WERI-Rb-1 (cell line): ENCODE results near the gene CACNG8.

Source experiments
- DNase-seq: peaks from one replicate; pipeline ENCODE4 v3.0.0-alpha.2; 2020
- H3K27ac ChIP-seq: fragments of 250-450 bp; sonication (Bioruptor Pico); 2 replicates; pipeline ENCODE4 v1.5.1; 2020; ENCODE audit warnings: mild to moderate bottlenecking, moderate library complexity
- H3K27me3 ChIP-seq: fragments of 250-450 bp; sonication (Bioruptor Pico); 2 replicates; pipeline ENCODE4 v1.5.1; 2021; ENCODE audit warnings: mild to moderate bottlenecking, low read depth, moderate library complexity; ENCODE audit not compliant: insufficient read depth, severe bottlenecking
- H3K36me3 ChIP-seq: fragments of 250-450 bp; sonication (Bioruptor Pico); 2 replicates; pipeline ENCODE4 v1.5.1; 2020; ENCODE audit warnings: mild to moderate bottlenecking, moderate library complexity
- H3K4me3 ChIP-seq: 2 replicates; pipeline ENCODE4 v1.5.1; 2011; ENCODE audit warnings: low read depth, mild to moderate bottlenecking, control low read depth, low read length
- H3K9me3 ChIP-seq: fragments of 250-450 bp; sonication (Bioruptor Pico); 2 replicates; pipeline ENCODE4 v1.5.1; 2021; ENCODE audit warnings: mild to moderate bottlenecking, moderate library complexity; ENCODE audit not compliant: severe bottlenecking
- CTCF ChIP-seq: IDR thresholded peaks from 2 replicates; pipeline ENCODE4 v1.5.1; 2011; ENCODE audit warnings: low read depth, mild to moderate bottlenecking, control low read depth, inconsistent platforms, low read length

Gene CACNG8

GRCh38 chr19:53966931-53967330 is 4.2 kb downstream of the CACNG8 start:
- no peak overlapping the region for H3K27ac ChIP-seq
- H3K27me3 ChIP-seq, result peaks cover 61% of the 10 kb centered on the region
- no peak for DNase-seq
- no peak for TF ChIP-seq CTCF
- no peak overlapping the region for H3K4me3 ChIP-seq
- H3K36me3 ChIP-seq, result no peaks in the 10 kb centered on the region
- no peaks in the 10 kb centered on the region for H3K9me3 ChIP-seq

GRCh38 chr19:53969366-53969765 is 6.6 kb downstream of the CACNG8 start:
- TF ChIP-seq CTCF, result no peak
- H3K4me3 ChIP-seq, result no peak overlapping the region
- no peak overlapping the region for H3K27ac ChIP-seq
- H3K36me3 ChIP-seq, result no peaks in the 10 kb centered on the region
- H3K27me3 ChIP-seq, result peaks cover 63% of the 10 kb centered on the region
- no peaks in the 10 kb centered on the region for H3K9me3 ChIP-seq
- no peak for DNase-seq

- TF ChIP-seq CTCF, result no peak
- no peak for DNase-seq
- no peak overlapping the region for H3K4me3 ChIP-seq
- no peaks in the 10 kb centered on the region for H3K9me3 ChIP-seq
- no peak overlapping the region for H3K27ac ChIP-seq
- H3K36me3 ChIP-seq, result no peaks in the 10 kb centered on the region
- peaks cover 59% of the 10 kb centered on the region for H3K27me3 ChIP-seq
Measured at GRCh38 chr19:53971673-53972072, 8.9 kb downstream of the CACNG8 start.

- no peak for TF ChIP-seq CTCF
- peak; percentile 76 for DNase-seq
- no peak overlapping the region for H3K27ac ChIP-seq
- peaks cover 3% of the 10 kb centered on the region for H3K9me3 ChIP-seq
- H3K4me3 ChIP-seq, result peak overlapping the region; percentile 43
- no peaks in the 10 kb centered on the region for H3K36me3 ChIP-seq
- peaks cover 44% of the 10 kb centered on the region for H3K27me3 ChIP-seq
Measured at GRCh38 chr19:53977429-53977990, 14.8 kb downstream of the CACNG8 start.

- Histone ChIP-seq H3K27me3 (peaks cover 38% of the 10 kb centered on the region), H3K4me3 (peak overlapping the region; percentile 43), H3K27ac (no peak overlapping the region), H3K36me3 (no peaks in the 10 kb centered on the region), H3K9me3 (peaks cover 3% of the 10 kb centered on the region)
- no peak for TF ChIP-seq CTCF
- DNase-seq, result peak; percentile 86
Measured at GRCh38 chr19:53977991-53978731, 15.4 kb downstream of the CACNG8 start.
